Mesothelial cell of epicardium (in vitro differentiated cells): ENCODE data around the gene LRCOL1. TPM values are rescaled to one million over a fixed set of nuclear protein-coding genes. Genes with fewer than 3 reads are reported as not detected.

ENCODE experiments used
- DNase-seq, 2 experiments: peaks; one replicate each; pipeline ENCODE4 v3.0.0; 2021; ENCODE audit warnings: low spot score in 2 of 2; ENCODE audit not compliant: unreplicated experiment in 2 of 2
- H3K27ac Mint-ChIP-seq: 2 replicates; pipeline ENCODE4 v1.8.0; 2021; ENCODE audit warnings: mixed read lengths
- H3K27me3 Mint-ChIP-seq: 2 replicates; pipeline ENCODE4 v1.8.0; 2021; ENCODE audit warnings: low read depth, mixed read lengths
- H3K36me3 Mint-ChIP-seq: 2 replicates; pipeline ENCODE4 v1.8.0; 2021; ENCODE audit warnings: mixed read lengths
- H3K4me1 Mint-ChIP-seq: 2 replicates; pipeline ENCODE4 v1.8.0; 2021; ENCODE audit warnings: mixed read lengths
- H3K4me3 Mint-ChIP-seq: 2 replicates; pipeline ENCODE4 v1.8.0; 2021; ENCODE audit warnings: mild to moderate bottlenecking, moderate library complexity, mixed read lengths
- H3K9me3 Mint-ChIP-seq: 2 replicates; pipeline ENCODE4 v1.8.0; 2021; ENCODE audit warnings: mixed read lengths
- total RNA-seq: library from RNA; stranded (reverse); gene quantifications from 3 replicates; pipeline ENCODE4 v1.2.1, GENCODE V29; 2021
- TF ChIP-seq, protein P1 (sequence below): fragments of 200-600 bp; sonication (generic); IDR thresholded peaks from one replicate; pipeline ENCODE4 v1.5.0; 2021; ENCODE audit warnings: antibody characterized with exemption; ENCODE audit not compliant: unreplicated experiment

The LRCOL1 gene
- total RNA-seq, 1 donor from 2014 or later, result not detected

DNA sequence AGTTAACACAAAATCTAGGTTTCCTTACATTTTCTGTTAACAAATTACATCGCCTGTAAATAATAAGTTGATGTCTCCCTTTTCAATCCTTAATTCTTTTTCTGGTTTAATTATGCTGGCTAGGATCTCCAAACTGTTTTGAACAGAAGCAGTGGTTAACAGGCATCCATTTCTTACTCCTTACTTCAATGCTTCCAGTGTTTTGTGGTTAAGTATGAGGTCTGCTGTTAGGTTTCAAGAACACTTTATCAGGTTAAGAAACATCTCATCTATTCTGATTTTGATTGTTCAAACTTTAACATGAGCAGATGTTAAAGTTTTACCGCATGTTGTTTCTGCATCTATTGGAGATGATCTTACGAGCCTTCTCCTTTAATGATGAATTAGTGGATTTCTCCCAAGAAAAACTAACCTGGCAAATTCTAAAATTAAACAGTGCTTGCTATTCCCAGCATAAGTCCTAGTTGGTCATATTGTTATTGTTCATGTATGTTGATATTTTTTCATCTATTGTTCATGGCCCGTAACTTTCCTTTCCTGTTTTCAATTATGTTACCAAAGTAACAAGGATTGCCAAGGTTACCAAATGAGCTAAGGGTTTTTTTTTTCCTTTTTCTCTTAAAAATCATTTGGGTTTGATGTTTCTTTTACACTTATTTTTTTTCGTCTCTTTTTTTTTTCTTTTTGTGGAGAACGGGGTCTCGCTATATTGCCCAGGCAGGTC lies 43.3 kb upstream of the LRCOL1 start:
- DNase-seq, result no peak
- H3K4me3 Mint-ChIP-seq, result no peak overlapping the region
- H3K4me1 Mint-ChIP-seq, result no peaks in the 10 kb centered on the region
- TF ChIP-seq, protein P1, sequence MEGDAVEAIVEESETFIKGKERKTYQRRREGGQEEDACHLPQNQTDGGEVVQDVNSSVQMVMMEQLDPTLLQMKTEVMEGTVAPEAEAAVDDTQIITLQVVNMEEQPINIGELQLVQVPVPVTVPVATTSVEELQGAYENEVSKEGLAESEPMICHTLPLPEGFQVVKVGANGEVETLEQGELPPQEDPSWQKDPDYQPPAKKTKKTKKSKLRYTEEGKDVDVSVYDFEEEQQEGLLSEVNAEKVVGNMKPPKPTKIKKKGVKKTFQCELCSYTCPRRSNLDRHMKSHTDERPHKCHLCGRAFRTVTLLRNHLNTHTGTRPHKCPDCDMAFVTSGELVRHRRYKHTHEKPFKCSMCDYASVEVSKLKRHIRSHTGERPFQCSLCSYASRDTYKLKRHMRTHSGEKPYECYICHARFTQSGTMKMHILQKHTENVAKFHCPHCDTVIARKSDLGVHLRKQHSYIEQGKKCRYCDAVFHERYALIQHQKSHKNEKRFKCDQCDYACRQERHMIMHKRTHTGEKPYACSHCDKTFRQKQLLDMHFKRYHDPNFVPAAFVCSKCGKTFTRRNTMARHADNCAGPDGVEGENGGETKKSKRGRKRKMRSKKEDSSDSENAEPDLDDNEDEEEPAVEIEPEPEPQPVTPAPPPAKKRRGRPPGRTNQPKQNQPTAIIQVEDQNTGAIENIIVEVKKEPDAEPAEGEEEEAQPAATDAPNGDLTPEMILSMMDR, result no peak
- peaks cover 37% of the 10 kb centered on the region for H3K36me3 Mint-ChIP-seq
- H3K27me3 Mint-ChIP-seq, result no peaks in the 10 kb centered on the region
- no peaks in the 10 kb centered on the region for H3K9me3 Mint-ChIP-seq
- H3K27ac Mint-ChIP-seq, result no peak overlapping the region

DNA sequence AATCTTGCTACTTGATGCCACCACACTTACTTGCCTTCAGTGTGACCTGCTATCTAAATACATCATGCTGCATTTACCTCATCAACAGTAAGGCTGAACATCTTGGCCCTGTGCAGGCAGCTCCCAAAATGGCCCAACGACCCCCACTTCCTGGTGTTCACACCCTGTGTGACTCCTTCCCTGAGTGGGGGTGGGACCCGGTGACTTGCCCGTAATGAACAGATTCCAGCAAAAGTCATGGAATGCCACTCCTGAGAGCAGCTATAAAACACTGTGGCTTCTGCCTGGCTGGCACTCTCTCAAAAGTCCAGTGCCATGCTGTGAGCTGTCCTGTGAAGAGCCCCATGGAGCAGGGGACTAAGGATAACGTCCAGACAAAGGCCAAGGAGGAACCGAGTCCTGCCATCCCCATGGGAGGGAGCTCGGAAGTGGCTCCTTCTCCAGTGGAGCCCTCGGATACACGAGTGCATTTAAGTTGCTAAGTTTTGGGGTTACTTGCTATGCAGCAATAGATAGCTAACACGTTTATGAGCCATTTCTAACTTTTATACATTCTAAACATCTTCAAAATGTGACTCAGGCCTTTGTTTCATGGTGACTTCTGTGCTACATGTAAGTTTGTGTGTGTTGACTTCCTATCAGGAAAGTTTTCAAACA lies 41.2 kb upstream of the LRCOL1 start:
- Mint-ChIP-seq H3K9me3 (no peaks in the 10 kb centered on the region), H3K4me1 (no peaks in the 10 kb centered on the region), H3K27ac (no peak overlapping the region), H3K27me3 (no peaks in the 10 kb centered on the region), H3K36me3 (peaks cover 35% of the 10 kb centered on the region), H3K4me3 (no peak overlapping the region)
- DNase-seq, result no peak
- TF ChIP-seq, protein P1, result no peak

DNA sequence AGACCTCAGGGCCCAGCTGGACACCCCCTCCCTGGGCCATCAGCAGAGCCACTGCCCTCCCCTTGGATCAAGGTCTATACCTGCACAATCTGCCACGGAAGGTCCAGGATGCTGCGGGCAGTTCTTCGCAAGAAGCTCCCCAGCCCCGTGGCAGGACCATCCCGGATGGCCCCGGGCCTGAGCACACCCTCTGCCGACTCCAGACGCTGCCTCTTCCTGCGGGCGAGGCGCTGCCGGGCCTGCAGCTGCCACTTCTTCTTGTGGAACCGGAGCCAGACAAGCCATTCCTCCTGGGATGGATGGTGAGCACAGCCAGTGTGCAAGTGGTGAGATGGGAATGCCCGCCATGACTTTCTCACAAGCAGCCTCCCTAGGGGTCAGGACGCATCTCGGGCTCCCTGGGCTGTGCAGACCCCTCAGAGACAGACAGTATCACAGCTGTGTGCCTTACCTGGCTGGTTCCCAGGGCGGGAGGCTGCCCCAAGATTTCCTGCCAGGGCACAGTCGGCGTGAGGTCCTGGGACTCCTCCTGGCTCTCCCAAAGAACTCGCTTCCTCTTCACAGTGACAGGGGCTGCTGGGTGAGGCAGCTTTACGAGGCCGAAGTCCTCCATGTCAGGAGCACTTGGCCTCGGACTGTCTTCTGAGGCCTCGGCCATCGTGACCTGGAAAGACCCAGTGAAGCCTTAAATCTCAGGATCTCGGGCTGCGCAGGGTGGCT lies 39.0 kb upstream of the LRCOL1 start:
- no peaks in the 10 kb centered on the region for H3K27me3 Mint-ChIP-seq
- no peaks in the 10 kb centered on the region for H3K9me3 Mint-ChIP-seq
- no peak for DNase-seq
- no peak overlapping the region for H3K27ac Mint-ChIP-seq
- TF ChIP-seq, protein P1, result no peak
- H3K4me1 Mint-ChIP-seq, result no peaks in the 10 kb centered on the region
- H3K4me3 Mint-ChIP-seq, result no peak overlapping the region
- H3K36me3 Mint-ChIP-seq, result peaks cover 34% of the 10 kb centered on the region

DNA sequence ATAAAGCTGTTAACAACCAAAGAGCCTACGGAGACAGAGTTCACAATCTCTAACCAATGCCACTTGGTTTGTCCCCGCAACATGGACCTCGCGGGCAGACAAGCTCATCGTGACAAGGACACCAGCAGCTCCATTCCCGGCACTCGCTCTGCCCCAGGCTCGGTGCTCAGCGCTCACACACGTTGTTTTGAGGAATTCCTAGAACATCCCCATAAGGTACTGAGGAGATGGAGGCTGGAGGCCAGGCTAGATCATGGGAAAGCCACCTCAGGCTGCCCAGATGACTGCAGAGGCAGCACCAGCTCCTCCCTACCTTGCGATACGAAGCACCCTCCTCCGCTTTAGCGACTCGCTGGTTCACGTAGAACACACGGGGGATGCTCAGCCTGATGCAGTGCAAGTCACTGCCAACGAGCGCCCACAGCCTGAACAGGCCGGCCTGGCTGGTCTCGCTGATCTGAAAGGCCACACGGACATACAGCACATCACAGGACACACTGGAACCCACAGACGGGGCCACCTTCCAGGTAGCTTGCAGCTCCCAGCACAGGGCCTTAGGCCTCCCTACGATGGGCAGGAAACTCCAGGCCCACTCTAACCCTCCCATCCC lies 38.3 kb upstream of the LRCOL1 start:
- H3K4me3 Mint-ChIP-seq, result no peak overlapping the region
- H3K36me3 Mint-ChIP-seq, result peaks cover 29% of the 10 kb centered on the region
- H3K9me3 Mint-ChIP-seq, result no peaks in the 10 kb centered on the region
- no peaks in the 10 kb centered on the region for H3K4me1 Mint-ChIP-seq
- no peak for DNase-seq
- H3K27ac Mint-ChIP-seq, result no peak overlapping the region
- H3K27me3 Mint-ChIP-seq, result no peaks in the 10 kb centered on the region
- TF ChIP-seq, protein P1, result no peak

GRCh38 chr12:132647858-132648257 lies 37.5 kb upstream of the LRCOL1 start:
- peaks cover 28% of the 10 kb centered on the region for H3K36me3 Mint-ChIP-seq
- no peaks in the 10 kb centered on the region for H3K4me1 Mint-ChIP-seq
- no peak overlapping the region for H3K4me3 Mint-ChIP-seq
- TF ChIP-seq, protein P1, result no peak
- H3K27ac Mint-ChIP-seq, result no peak overlapping the region
- H3K9me3 Mint-ChIP-seq, result no peaks in the 10 kb centered on the region
- no peak for DNase-seq
- no peaks in the 10 kb centered on the region for H3K27me3 Mint-ChIP-seq
